BE2C (cell line): Measurements from ENCODE around the gene ACTL10. TPM values are rescaled to one million over a fixed set of nuclear protein-coding genes. Genes with fewer than 3 reads are reported as not detected.

ENCODE experiments used
- DNase-seq: peaks from one replicate; pipeline ENCODE4 v3.0.0-alpha.2; 2020
- H3K27me3 ChIP-seq: fragments of 250-450 bp; sonication (Bioruptor Pico); 2 replicates; pipeline ENCODE4 v1.5.1; 2020; ENCODE audit warnings: mild to moderate bottlenecking
- H3K36me3 ChIP-seq: fragments of 250-450 bp; sonication (Bioruptor Pico); 2 replicates; pipeline ENCODE4 v1.5.1; 2020; ENCODE audit warnings: mild to moderate bottlenecking
- H3K4me1 ChIP-seq: fragments of 250-450 bp; sonication (Bioruptor Pico); 2 replicates; pipeline ENCODE4 v1.5.1; 2020
- H3K4me3 ChIP-seq: 2 replicates; pipeline ENCODE4 v1.5.1; 2011; ENCODE audit warnings: low read depth, low read length
- H3K9me3 ChIP-seq: fragments of 250-450 bp; sonication (Bioruptor Pico); 2 replicates; pipeline ENCODE4 v1.5.1; 2020
- CTCF ChIP-seq: IDR thresholded peaks from 2 replicates; pipeline ENCODE4 v1.5.1; 2012; ENCODE audit warnings: mild to moderate bottlenecking, low read depth, low read length
- polyA plus RNA-seq: library from polyadenylated mRNA; unstranded; fragments of >200 nt; gene quantifications from one replicate; pipeline ENCODE4 v1.2.1, GENCODE V29; 2012; ENCODE audit warnings: low read depth, missing spikeins; ENCODE audit not compliant: insufficient read length, insufficient read depth

Gene ACTL10
- polyA plus RNA-seq = 4.3 TPM

- TF ChIP-seq CTCF = peak; percentile 44
- H3K4me1 ChIP-seq = peaks cover 5% of the 10 kb centered on the region
- peak within 1 kb of the TSS; percentile 46 for H3K4me3 ChIP-seq
- no peaks in the 10 kb centered on the region for H3K27me3 ChIP-seq
- no peaks in the 10 kb centered on the region for H3K9me3 ChIP-seq
- peak; percentile 98 for DNase-seq
- H3K36me3 ChIP-seq = peaks cover 19% of the 10 kb centered on the region
Observed at GRCh38 chr20:33666293-33667244, at the start of gene ACTL10. Gene ACTL10 (plus strand): TSS chr20:33666943. CDS start chr20:33667498, 555 bp downstream.

- DNase-seq = no peak
- H3K36me3 ChIP-seq = peaks cover 17% of the 10 kb centered on the region
- no peaks in the 10 kb centered on the region for H3K4me1 ChIP-seq
- no peak for TF ChIP-seq CTCF
- H3K27me3 ChIP-seq = no peaks in the 10 kb centered on the region
- no peak overlapping the region for H3K4me3 ChIP-seq
- no peaks in the 10 kb centered on the region for H3K9me3 ChIP-seq
Observed at GRCh38 chr20:33621717-33622400, 44.9 kb upstream of the ACTL10 start.

GRCh38 chr20:33622705-33623365, 43.9 kb upstream of the ACTL10 start:
- Histone ChIP-seq H3K36me3 (peaks cover 17% of the 10 kb centered on the region), H3K27me3 (no peaks in the 10 kb centered on the region), H3K4me3 (no peak overlapping the region), H3K4me1 (no peaks in the 10 kb centered on the region), H3K9me3 (no peaks in the 10 kb centered on the region)
- TF ChIP-seq CTCF = no peak
- no peak for DNase-seq

GRCh38 chr20:33624399-33624798, 42.3 kb upstream of the ACTL10 start:
- no peaks in the 10 kb centered on the region for H3K27me3 ChIP-seq
- no peak for DNase-seq
- H3K4me1 ChIP-seq = no peaks in the 10 kb centered on the region
- H3K36me3 ChIP-seq = peaks cover 22% of the 10 kb centered on the region
- no peak for TF ChIP-seq CTCF
- H3K9me3 ChIP-seq = no peaks in the 10 kb centered on the region
- H3K4me3 ChIP-seq = no peak overlapping the region

GRCh38 chr20:33626190-33626589, 40.6 kb upstream of the ACTL10 start:
- no peaks in the 10 kb centered on the region for H3K4me1 ChIP-seq

More at GRCh38 chr20:33626190-33626589, 40.6 kb upstream of the ACTL10 start:
- no peak for DNase-seq
- Histone ChIP-seq H3K36me3 (peaks cover 30% of the 10 kb centered on the region), H3K27me3 (no peaks in the 10 kb centered on the region), H3K4me3 (no peak overlapping the region), H3K9me3 (no peaks in the 10 kb centered on the region)
- TF ChIP-seq CTCF = no peak
